ENCODE results near the gene KNG1.

- TF ChIP-seq EP300 (IDR thresholded peaks at IDR 0.05; ENCODE audit: borderline replicate concordance in 1 of 2, control insufficient read depth in 1 of 2, low read depth in 2 of 2, low read length in 2 of 2) (no peak), TARDBP (IDR thresholded peaks at IDR 0.05; ENCODE audit: borderline replicate concordance) (no peak), ZBTB40 (IDR thresholded peaks at IDR 0.05; ENCODE audit: borderline replicate concordance) (no peak), CTCF (IDR thresholded peaks at IDR 0.05 in 2 of 3, conservative IDR thresholded peaks at IDR 0.05 in 1 of 3; ENCODE audit: control insufficient read depth in 2 of 3, extremely low read depth in 1 of 3, insufficient read depth in 1 of 3, low read depth in 3 of 3, low read length in 3 of 3) (no peak), CREM (IDR thresholded peaks at IDR 0.05; ENCODE audit: low read depth) (no peak), POLR2AphosphoS5 (IDR thresholded peaks at IDR 0.05; ENCODE audit: low read length) (no peak), TAF1 (IDR thresholded peaks at IDR 0.05; ENCODE audit: borderline replicate concordance, low read depth, low read length) (no peak)
Measured at GRCh38 chr3:186782542-186783057, 65.4 kb downstream of the KNG1 start.

Data from GM12878 (cell line).